Activated CD8-positive, alpha-beta memory T cell treated with anti-CD3 and anti-CD28 coated beads for 48 hours (primary cell): ENCODE data around the gene GBP1.
"Not testable (repeated sequence)": the region's sequence is repeated elsewhere in the genome, so short reads cannot be mapped to it uniquely, and the experiment has no call there.

ENCODE experiments used
- DNase-seq, 3 experiments: peaks; one replicate each; pipeline ENCODE4 v3.0.0-alpha.2; 2020; ENCODE audit warnings: low read depth in 2 of 3, low spot score in 2 of 3

The GBP1 gene

DNA sequence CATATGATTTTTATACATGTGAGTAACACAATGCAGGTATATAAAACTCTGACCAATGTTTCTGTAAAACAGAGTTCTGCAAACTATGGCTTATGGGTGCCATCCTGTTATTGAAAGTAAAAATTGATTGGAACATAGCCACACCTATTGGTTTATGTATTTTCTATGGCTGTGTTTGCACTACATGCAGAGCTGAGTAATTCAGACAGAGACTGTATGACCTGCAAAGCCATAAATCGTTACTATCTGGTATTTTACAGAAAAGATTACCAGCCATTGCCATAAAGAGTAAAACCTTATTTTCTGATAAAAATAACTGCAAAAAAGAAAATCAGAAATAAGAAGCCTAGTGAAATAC lies 13.1 kb downstream of the GBP1 start:
- no peak for DNase-seq

DNA sequence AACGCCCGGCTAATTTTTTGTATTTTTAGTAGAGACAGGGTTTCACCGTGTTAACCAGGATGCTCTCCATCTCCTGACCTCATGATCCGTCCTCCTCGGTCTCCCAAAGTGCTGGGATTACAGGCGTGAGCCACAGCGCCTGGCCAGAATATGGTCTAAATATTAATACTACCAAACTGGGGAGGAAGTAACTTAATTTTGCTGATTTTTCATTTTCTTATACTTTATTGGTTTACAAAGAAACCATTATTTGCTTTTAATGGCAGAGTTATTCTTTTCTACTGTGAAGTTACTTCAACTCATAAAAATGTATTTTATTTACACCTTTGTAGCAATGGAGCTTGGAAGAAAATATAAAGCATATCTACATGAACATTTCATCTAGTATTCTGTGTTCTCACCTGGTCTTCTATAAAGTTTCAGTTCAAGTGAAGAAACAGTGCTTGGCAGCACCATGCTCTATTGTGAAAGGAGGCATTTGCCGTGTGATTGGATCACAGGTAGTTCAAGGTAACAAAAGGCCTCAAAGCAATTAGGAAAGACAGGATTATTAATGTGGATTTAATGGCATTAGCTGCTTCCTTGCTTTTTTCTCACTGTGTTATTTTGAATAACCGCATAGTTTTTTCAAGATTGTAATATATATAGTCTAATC lies 13.6 kb downstream of the GBP1 start:
- DNase-seq = no peak

DNA sequence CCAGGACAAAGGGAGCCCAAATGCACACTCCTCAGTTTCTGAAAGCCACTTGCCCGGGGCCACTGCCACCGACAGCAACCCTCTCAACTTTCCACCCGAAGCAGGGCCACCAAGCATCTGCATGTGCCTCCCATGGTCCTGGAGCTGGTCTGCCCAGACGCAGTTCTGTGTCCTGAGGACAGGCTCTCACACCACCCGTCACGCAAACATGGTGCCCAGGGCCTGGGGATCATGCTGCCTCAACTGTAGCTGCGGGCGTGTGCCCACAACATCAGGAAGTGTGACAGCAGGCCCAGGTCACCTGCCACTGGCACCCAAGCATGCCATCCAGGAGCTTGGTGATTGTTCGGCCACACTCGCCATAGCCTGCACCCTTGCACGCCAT lies 14.4 kb downstream of the GBP1 start:
- DNase-seq = no peak

DNA sequence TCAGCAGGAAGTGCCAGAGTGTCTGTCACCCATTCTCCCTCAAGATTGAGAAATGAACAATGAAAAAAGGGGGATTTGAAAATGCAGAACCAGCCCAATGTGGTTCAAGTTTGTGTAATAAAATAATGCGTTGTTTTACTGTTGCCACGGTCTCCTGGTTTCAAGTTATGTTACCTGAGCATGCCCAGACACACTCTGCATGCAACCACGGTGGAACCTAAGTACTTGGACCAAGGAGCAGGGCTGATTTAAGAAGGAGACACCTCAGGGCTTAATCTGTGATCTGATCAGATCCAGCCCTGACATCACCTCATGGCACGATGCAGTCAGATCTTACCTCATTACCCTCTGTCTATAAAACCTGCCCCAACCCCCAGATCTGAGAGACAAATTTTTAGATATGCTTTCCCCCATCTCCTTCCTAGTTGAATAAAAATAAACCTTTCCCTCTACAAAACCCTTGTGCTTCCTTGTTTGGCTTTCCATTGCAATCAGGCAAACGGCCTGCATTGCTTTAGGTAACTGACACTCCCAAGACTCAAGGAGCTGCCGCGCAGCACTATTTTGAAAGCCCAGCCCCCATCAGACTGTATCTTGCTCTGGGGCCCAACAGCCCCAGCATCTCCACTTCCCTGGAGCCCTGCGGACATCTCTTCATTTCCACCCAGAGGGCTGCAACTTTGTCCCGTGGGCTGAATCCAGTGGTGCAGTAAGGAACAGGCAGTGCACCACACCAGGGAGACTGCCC lies 14.9 kb downstream of the GBP1 start:
- DNase-seq = not testable (repeated sequence)

GRCh38 chr1:89049187-89049586 lies 15.8 kb downstream of the GBP1 start:
- not testable (repeated sequence) for DNase-seq

- no peak for DNase-seq
Observed at GRCh38 chr1:89047734-89048133, 17.3 kb downstream of the GBP1 start.

DNA sequence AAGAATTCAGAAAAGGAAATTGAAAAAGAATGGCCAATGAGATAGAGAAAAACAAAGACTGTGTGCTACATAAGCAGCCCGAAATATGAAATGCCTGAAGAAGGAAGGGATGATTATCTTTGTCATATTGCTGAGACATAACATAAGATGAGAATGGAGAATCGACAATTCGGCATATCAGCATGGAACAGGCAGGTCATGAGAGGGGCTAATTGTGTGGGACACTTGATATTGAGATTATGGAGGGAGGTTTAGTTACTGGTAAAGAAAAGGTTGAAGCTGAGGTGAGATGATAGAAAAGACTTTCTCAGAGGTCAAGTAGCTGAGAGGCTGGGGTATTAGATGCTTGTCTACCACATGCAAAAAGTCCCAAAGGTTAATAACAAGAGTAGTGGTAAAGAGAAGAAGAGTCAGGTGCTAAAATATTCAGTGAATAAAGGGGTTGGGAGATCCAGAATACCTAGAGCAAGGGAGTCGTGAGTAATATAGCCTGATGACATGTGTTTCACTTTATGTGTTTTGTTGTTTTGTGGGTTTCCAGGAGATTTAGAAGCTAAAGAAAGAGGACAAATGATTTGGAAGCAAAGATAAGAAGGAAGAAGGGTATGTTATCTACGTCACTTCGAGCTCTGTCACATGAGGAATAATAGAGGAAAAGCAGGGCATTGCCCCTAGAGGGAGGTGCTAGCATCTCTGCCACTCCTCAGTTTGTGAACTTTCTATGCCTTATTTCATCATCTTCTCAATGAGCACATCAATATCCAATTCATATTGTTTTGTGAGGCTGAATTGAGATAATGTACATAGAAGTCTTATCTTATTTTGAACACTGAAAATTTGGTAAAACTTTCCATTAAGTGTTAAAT lies 18.5 kb downstream of the GBP1 start:
- not testable (repeated sequence) for DNase-seq

GRCh38 chr1:89044970-89045721 lies 19.9 kb downstream of the GBP1 start:
- DNase-seq = no peak

DNA sequence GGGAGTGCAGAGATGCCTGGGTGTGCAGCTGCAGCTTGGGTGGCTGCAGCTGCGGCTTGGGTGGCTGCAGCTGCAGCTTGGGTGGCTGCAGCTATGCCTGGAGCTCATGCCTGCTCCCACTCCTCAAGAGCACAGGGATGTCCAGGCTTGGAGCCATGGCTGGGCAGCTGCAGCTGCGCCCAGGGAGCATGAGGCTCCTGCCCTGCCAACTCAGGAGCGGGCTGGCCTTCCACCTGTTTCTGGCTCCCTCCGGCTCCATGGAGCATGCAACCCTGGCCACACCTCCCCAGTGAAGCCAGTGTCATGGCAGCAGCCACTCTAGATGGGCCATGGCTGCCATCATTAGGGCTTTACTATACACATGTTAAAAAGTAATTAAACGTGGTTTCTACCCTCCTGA lies 21.1 kb downstream of the GBP1 start:
- no peak for DNase-seq

DNA sequence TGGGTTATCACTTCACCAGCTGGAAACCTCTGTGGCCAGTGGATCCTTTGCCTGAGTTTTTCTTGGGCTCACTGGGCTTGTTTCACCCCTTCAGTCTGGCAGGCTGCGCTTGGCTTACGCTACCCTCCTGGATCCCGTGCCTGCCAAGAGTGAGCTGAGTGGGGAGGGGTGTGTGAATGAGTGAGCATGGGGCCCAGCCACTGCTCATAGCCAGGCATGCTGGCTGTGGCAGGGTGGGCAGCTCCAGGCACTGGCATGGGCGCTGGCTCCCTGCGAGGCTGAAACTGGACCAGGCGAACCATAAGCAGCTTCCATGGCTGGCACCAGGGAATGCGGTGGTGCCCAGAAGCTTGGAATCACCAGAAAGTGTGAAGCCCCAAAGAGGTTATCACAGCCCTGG lies 22.5 kb downstream of the GBP1 start:
- no peak for DNase-seq

DNA sequence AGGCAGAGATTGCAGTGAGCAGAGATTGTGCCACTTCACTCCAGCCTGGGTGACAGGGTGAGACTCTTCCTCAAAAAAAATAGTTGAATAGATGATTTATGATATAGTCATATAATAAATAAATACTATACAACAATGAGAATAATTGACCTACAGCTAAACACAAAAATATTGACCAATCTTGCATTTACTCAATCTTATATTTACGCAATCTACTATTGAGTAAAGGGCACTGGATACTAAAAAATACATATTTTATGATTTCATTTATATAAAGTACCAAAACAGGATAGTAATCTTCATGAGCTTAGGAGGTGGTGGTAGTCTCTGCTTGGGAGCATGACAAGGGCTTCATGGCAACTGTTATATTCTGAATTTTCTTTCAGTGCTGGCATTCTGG lies 23.3 kb downstream of the GBP1 start:
- no peak for DNase-seq

DNA sequence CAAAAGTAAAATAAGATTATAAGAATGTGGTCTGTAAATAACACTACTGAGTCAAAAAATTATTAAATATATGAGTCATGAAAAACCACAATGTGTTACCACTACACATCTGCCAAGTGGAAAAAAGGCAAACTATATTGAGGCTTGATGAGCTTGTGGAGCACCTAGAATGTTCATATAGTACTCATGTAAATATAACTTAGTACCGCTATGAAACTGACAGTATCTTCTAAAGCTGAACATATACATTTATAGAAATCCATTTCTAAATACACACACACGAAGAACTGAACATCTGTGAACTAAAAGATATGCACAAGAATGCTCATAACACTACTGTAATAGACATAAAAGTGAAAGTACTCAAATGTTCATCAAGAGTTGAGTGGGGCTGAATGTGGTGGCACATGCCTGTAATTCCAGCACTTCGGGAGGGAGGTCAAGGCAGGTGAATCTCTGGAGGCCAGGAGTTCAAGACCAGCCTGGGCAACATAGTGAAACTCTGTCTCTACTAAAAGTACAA lies 23.8 kb downstream of the GBP1 start:
- no peak for DNase-seq

DNA sequence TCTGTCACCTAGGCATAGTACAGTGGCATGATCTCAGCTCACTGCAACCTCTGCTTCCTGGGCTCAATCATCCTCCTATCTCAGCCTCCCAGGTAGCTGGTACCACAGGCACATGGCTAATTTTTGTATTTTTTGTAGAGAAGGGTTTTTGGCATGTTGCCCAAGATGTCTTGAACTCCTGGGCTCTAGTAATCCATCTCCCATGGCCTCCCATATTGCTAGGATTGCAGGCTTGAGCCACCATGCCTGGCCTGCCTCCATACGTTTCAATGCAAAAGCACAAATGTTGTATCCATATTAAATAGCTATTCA lies 24.7 kb downstream of the GBP1 start:
- no peak for DNase-seq

GRCh38 chr1:89037186-89037585 lies 27.8 kb downstream of the GBP1 start:
- no peak for DNase-seq

DNA sequence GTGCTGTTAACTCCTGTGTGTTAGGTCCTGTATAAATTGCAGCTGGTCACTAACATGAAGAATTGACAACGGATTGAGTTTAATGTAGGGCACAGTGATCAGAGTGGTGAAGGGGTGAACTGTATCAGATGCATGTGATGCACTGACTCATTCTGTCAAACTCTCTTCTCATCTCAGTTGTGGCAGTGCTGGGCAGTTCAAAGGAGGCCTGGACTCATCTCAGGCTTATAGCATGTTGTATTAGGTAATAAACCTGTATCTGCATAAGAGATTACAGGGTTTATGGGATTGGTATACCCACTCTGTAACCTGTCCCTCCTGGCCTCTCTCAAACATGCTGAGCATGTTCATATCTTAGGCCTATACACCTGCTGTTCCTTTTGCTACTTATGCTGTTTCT lies 29.9 kb downstream of the GBP1 start:
- DNase-seq = no peak

DNA sequence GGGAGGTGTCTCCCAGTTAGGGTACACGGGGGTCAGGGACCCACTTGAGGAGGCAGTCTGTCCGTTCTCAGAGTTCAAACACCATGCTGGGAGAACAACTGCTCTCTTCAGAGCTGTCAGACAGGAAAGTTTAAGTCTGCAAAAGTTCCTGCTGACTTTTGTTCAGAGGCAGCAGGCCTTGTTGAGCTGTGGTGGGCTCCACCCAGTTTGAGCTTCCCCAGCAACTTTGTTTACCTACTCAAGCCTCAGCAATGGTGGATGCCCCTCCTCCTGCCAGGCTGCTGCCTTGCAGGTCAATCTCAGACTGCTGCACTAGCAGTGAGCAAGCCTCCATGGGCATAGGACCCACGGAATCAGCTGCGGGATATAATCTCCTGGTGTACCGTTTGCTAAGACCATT lies 31.0 kb downstream of the GBP1 start:
- DNase-seq = not testable (repeated sequence)

DNA sequence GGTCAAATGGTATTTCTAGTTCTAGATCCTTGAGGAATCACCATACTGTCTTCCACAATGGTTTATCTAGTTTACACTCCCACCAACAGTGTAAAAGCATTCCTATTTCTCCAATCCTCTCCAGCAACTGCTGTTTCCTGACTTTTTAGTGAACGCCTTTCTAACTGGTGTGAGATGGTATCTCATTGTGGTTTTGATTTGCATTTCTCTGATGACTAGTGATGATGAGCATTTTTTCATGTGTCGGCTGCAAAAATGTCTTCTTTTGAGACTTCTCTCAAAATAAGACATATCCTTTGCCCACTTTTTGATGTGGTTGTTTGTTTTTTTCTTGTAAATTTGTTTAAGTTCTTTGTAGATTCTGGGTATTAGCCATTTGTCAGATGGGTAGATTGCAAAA lies 36.0 kb downstream of the GBP1 start:
- DNase-seq = not testable (repeated sequence)

- DNase-seq = no peak
Observed at GRCh38 chr1:89025928-89026327, 39.1 kb downstream of the GBP1 start.

DNA sequence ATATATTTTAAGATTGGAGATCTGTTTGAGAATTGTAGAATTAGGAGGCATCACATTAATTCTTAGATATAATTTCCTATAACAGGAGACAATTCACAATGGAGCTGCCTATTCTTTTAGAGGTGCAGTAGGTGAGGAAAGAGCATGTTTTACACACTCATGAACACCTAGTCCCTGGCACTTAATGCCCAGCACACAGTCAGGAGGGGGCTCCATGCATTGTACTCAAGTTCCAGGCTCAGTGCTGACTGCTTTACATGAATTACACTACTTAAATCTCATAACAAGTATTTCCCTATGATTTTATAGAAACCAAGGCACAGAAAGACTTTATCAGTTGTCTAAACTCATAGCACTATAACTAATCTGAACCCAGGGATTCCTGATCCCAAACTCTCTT lies 42.0 kb downstream of the GBP1 start:
- DNase-seq = no peak

GRCh38 chr1:89022167-89022959 lies 42.6 kb downstream of the GBP1 start, which contains the start of gene GBP3:
Gene GBP3, minus strand, starts transcription at chr1:89022866. Its CDS starts 2,145 bp downstream, at chr1:89020721.
- DNase-seq = no peak
